Lung (tissue), 16 donors: ENCODE data around the gene EIF4A2. TPM values are rescaled to one million over a fixed set of nuclear protein-coding genes. Genes with fewer than 3 reads are reported as not detected.

Experiments
- ATAC-seq: fragments of 200-7000 bp; cut with Tn5 transposase; one replicate; pipeline ENCODE4 v1.9.1; 2020; ENCODE audit warnings: moderate number of reproducible peaks; ENCODE audit not compliant: insufficient read depth, low FRiP score
- DNase-seq, 3 donors: peaks; one replicate each; pipeline ENCODE4 v3.0.0-alpha.2; 2013 to 2017
- H3K27ac ChIP-seq, 2 donors: one replicate each; pipeline ENCODE4 v1.5.1; 2013; ENCODE audit warnings: mild to moderate bottlenecking in 2 of 2, moderate library complexity in 2 of 2, control low read depth in 1 of 2, inconsistent platforms in 1 of 2, low read depth in 1 of 2, low read length in 1 of 2
- H3K27me3 ChIP-seq, 3 donors: one replicate each; pipeline ENCODE4 v1.5.1; 2013; ENCODE audit warnings: low read length in 2 of 3; ENCODE audit not compliant: control insufficient read depth in 3 of 3, insufficient read depth in 3 of 3
- H3K36me3 ChIP-seq, 4 donors: one replicate each; pipeline ENCODE4 v1.5.1; 2013; ENCODE audit warnings: low read length in 4 of 4, mild to moderate bottlenecking in 1 of 4, moderate library complexity in 1 of 4; ENCODE audit not compliant: control insufficient read depth in 4 of 4, insufficient read depth in 4 of 4
- H3K4me1 ChIP-seq, 5 donors: one replicate each; pipeline ENCODE4 v1.5.1; 2013; ENCODE audit warnings: low read length in 5 of 5, mild to moderate bottlenecking in 2 of 5, moderate library complexity in 1 of 5; ENCODE audit not compliant: control insufficient read depth in 5 of 5, insufficient read depth in 5 of 5
- H3K4me3 ChIP-seq: one replicate; pipeline ENCODE4 v1.5.1; 2013; ENCODE audit warnings: mild to moderate bottlenecking, control low read depth, moderate library complexity
- H3K9ac ChIP-seq, 2 donors: one replicate each; pipeline ENCODE4 v1.5.1; 2013; ENCODE audit warnings: low read length in 2 of 2, control low read depth in 1 of 2; ENCODE audit not compliant: insufficient read depth in 1 of 2
- H3K9me3 ChIP-seq, 4 donors: one replicate each; pipeline ENCODE4 v1.5.1; 2013; ENCODE audit warnings: low read length in 3 of 4, mild to moderate bottlenecking in 1 of 4, moderate library complexity in 1 of 4; ENCODE audit not compliant: control insufficient read depth in 4 of 4, insufficient read depth in 3 of 4
- CTCF ChIP-seq: IDR thresholded peaks from 2 replicates; pipeline ENCODE4 v1.5.1; 2012; ENCODE audit warnings: mild to moderate bottlenecking; ENCODE audit errors: control extremely low read depth, extremely low read depth
- WGBS, 2 donors: extraction: QIAGEN DNeasy Blood & Tissue Kit; methylation state at CpG; one replicate each; pipeline ENCODE4 v1.1.7; 2013; 5-methylcytosine and 5-hydroxymethylcytosine counted together
- long read RNA-seq, 5 donors: transcript quantifications; one replicate each; lab custom pipeline, GENCODE V29; 2026
- polyA plus RNA-seq, 2 donors: library from polyadenylated mRNA; stranded (reverse); fragments of 200-250 nt; gene quantifications; one replicate each; pipeline ENCODE4 v1.2.1, GENCODE V29; 2013
- total RNA-seq, 2 donors: library from RNA; depleted of rRNA in 1 of 2; stranded (reverse); fragments of >200 nt in 1 of 2; gene quantifications; one replicate each; pipeline ENCODE4 v1.2.1, GENCODE V29; 2014 to 2021
- donor health status: control.
- donor health status: control.
- donor health status: Bipolar disorder and iron deficiency.
- donor health status: healthy.
- donor health status: DM: yes; HTN: yes; CAD: no.

EIF4A2 gene
- 100 to 1,000 TPM; 235 to 683 TPM for total RNA-seq
- 100 to 1,000 TPM; 252 to 372 TPM for polyA plus RNA-seq
- long read RNA-seq, donor 1, transcript EIF4A2-207 (10 exons, 1,729 nt) = minor isoform, 15 of 324 reads
- long read RNA-seq, donor 1, transcript EIF4A2-201 (11 exons, 1,919 nt) = major isoform, 141 of 324 reads
- long read RNA-seq, donor 1, transcript EIF4A2-203 (10 exons, 1,751 nt) = minor isoform, 31 of 324 reads
- long read RNA-seq, donor 1, transcript EIF4A2-205 (11 exons, 1,889 nt) = minor isoform, 50 of 324 reads
- long read RNA-seq, donor 1, partial matches to known transcripts = 37 of 324 reads
- long read RNA-seq, donor 1, other reads (novel, unspliced or antisense) = 13 of 324 reads
- long read RNA-seq, donor 2, transcript EIF4A2-205 (11 exons, 1,889 nt) = minor isoform, 14 of 105 reads
- long read RNA-seq, donor 2, transcript EIF4A2-201 (11 exons, 1,919 nt) = major isoform, 42 of 105 reads
- long read RNA-seq, donor 2, transcript EIF4A2-208 (4 exons, 600 nt) = minor isoform, 12 of 105 reads
- long read RNA-seq, donor 2, transcript EIF4A2-203 (10 exons, 1,751 nt) = minor isoform, 8 of 105 reads
- long read RNA-seq, donor 2, partial matches to known transcripts = 10 of 105 reads
- long read RNA-seq, donor 2, other reads (novel, unspliced or antisense) = 0 of 105 reads
- long read RNA-seq, donor 3, full-length matches to known transcripts = 131 of 145 reads
- long read RNA-seq, donor 3, partial matches to known transcripts = 14 of 145 reads
- long read RNA-seq, donor 3, other reads (novel, unspliced or antisense) = 0 of 145 reads
- long read RNA-seq, donor 4, transcript EIF4A2-205 (11 exons, 1,889 nt) = minor isoform, 5 of 58 reads
- long read RNA-seq, donor 4, transcript EIF4A2-208 (4 exons, 600 nt) = minor isoform, 11 of 58 reads
- long read RNA-seq, donor 4, transcript EIF4A2-201 (11 exons, 1,919 nt) = major isoform, 20 of 58 reads
- long read RNA-seq, donor 4, partial matches to known transcripts = 8 of 58 reads
- long read RNA-seq, donor 4, other reads (novel, unspliced or antisense) = 0 of 58 reads
- long read RNA-seq, donor 5, full-length matches to known transcripts = 260 of 605 reads
- long read RNA-seq, donor 5, partial matches to known transcripts = 286 of 605 reads
- long read RNA-seq, donor 5, other reads (novel, unspliced or antisense) = 59 of 605 reads

GRCh38 chr3:186783058-186783730 is at the start of gene EIF4A2:
Gene EIF4A2 (plus strand): TSS chr3:186783577. CDS start chr3:186783611, 34 bp downstream.
- no peaks in the 10 kb centered on the region for H3K27me3 ChIP-seq
- 0% methylated on average over 60 of the region's 60 CpGs for WGBS, 2 donors
- H3K9ac ChIP-seq = peak within 1 kb of the TSS; percentile 100
- no peak for TF ChIP-seq CTCF
- peaks cover 16 to 47% (median 35%) of the 10 kb centered on the region in 4 donors for H3K36me3 ChIP-seq
- H3K4me3 ChIP-seq = peak within 1 kb of the TSS; percentile 86
- DNase-seq (peak; percentile 91 to 94 (median 93)), ATAC-seq (peak; percentile 87)
- H3K9me3 ChIP-seq = no peaks in the 10 kb centered on the region
- peak within 1 kb of the TSS; percentile 93 to 98 for H3K27ac ChIP-seq
- H3K4me1 ChIP-seq = peaks cover 0 to 42% (median 11%) of the 10 kb centered on the region in 5 donors

- 83% methylated on average over 7 of the region's 7 CpGs for WGBS, 2 donors
- no peak for ATAC-seq
- Histone ChIP-seq H3K4me1 (peaks cover 0 to 3% (median 0%) of the 10 kb centered on the region in 5 donors), H3K27ac (no peak overlapping the region), H3K9me3 (no peaks in the 10 kb centered on the region), H3K4me3 (no peak overlapping the region), H3K36me3 (no peaks in the 10 kb centered on the region), H3K27me3 (no peaks in the 10 kb centered on the region), H3K9ac (no peak overlapping the region)
- TF ChIP-seq CTCF = no peak
- peak in 1 of 3 donors; percentile 25 for DNase-seq
Observed at GRCh38 chr3:186742618-186743380, 40.6 kb upstream of the EIF4A2 start.

DNA sequence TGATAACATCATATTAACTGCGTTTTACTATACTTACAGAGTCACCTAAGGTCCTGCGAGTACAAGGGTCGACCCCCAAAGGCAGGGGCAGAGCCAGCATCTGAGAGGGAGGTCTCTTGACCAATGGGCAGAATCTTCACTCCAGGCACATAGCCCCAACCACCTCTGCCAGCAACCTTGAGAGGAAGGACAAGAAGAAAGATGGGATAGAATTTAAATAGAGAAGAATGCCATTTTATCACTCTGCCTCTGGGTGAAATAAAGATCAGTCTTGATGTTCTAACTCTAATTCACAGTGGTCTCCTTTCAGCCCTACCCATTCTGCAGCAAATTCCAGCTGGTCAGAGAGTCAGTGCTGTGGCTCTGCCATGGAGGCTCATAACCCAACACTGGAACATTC is 39.7 kb upstream of the EIF4A2 start:
- H3K4me3 ChIP-seq = no peak overlapping the region
- H3K36me3 ChIP-seq = no peaks in the 10 kb centered on the region
- DNase-seq (no peak), ATAC-seq (no peak)
- H3K27me3 ChIP-seq = no peaks in the 10 kb centered on the region
- TF ChIP-seq CTCF = no peak
- H3K9me3 ChIP-seq = no peaks in the 10 kb centered on the region
- 78 to 80% methylated on average over 3 of the region's 3 CpGs for WGBS, 2 donors
- H3K27ac ChIP-seq = no peak overlapping the region
- H3K9ac ChIP-seq = no peak overlapping the region
- peaks cover 0 to 3% (median 0%) of the 10 kb centered on the region in 5 donors for H3K4me1 ChIP-seq
